HG02610 (cell line): Measurements from ENCODE around the gene ADCYAP1.

Source experiments
- ATAC-seq: cut with Tn5 transposase; IDR thresholded peaks from one replicate; pipeline ENCODE4 v1.9.1; 2021; ENCODE audit warnings: mild to moderate bottlenecking, moderate library complexity; ENCODE audit not compliant: unreplicated experiment

The ADCYAP1 gene

GRCh38 chr18:908758-909724 lies 4.4 kb downstream of the ADCYAP1 start:
- ATAC-seq = no peak

GRCh38 chr18:910247-910646 lies 5.6 kb downstream of the ADCYAP1 start:
- ATAC-seq = no peak

- no peak for ATAC-seq
These were observed 6.4 kb downstream of the ADCYAP1 start for GRCh38 chr18:911025-911424.

- ATAC-seq = no peak
These were observed 6.8 kb downstream of the ADCYAP1 start for GRCh38 chr18:911486-911885.

- ATAC-seq = no peak
These were observed 11.9 kb downstream of the ADCYAP1 start for GRCh38 chr18:916562-916961.

GRCh38 chr18:919078-919477 lies 14.4 kb downstream of the ADCYAP1 start:
- ATAC-seq = no peak

GRCh38 chr18:923144-923866 lies 18.6 kb downstream of the ADCYAP1 start:
- ATAC-seq = no peak

- no peak for ATAC-seq
These were observed 20.3 kb downstream of the ADCYAP1 start for GRCh38 chr18:924987-925386.

DNA sequence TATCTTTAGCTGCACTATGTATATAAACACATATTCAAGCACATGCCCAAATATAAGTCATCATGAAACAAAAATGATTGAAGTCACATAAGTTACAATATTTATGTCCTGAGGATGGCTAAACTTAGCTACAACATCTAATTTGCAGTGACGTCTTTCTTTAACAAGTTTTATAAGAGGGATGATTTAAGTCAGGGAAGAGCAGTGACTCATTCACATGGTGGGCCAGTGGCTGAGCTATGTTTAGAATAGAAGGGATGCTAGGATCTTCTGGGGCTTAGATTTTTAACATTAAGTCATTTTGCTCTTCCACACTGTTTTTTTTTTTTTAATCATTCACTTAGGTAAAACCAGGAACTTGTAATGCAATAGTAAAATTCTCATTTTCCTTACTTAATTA lies 22.3 kb downstream of the ADCYAP1 start:
- no peak for ATAC-seq

DNA sequence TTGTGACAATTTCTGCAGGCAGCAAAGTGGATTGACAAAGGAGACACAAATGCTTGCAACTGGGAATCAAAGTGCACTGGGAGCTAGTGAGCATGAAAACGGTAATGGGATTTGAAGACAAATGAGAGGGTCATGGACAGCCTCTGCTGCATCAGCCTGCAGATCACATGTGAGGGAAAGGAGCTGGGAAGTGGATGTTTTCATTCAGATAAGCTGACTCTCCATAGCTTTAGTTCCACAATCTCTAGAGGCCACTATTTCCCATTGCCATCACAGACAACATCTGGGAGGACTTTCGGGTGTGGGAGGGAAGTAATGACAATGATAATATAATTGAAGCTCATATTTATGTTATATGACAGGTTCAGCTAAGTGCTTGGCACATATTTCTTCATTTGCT lies 28.4 kb downstream of the ADCYAP1 start:
- no peak for ATAC-seq

DNA sequence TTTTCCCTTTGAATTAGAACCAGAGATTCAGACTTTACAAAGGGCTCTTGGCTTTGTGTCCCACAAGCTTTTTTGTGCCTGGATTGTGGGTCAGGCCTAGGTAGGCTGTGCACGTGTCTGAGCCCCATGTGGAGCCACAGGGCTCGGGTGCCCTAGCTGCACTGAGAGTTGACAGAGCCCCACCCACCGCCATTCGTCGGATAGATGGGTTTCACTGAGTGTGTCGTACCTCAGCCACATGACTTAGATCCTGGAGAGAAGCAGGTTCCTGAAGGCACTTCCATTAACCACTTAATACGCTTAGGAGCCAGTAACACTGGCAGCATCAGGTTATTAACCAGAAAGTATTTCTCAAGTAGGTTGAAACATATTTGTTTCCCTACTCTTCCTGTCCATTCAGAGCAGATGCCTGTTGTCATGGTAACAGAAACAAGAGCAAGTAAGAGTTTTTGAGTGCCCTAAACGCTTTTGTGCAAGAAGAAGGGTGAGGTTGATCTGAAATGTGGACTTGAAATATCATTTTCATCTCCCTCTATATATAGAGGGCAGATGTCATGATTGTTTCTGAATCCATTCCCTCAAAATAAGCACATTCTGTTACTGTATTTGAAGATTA lies 30.0 kb downstream of the ADCYAP1 start:
- ATAC-seq = no peak

DNA sequence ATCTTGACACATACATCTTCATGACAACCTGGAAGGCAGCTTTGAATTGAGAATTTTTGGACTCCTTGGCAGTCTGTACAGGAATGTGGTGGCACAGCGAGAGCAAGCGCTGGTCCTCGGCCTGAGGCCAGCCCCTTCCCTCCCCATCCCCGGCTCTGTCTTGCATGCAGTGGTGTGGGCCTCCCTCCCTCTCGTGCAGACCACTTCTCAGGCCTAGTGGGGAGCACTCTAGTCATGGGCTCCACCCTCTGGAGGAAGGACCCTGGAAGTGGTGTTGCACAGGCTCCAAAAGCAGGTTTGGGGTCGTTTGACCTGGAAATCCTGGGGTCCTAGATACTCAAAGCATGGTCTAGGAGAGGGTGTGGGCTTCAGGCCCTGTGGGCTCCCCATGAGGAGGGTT lies 32.3 kb downstream of the ADCYAP1 start:
- no peak for ATAC-seq

DNA sequence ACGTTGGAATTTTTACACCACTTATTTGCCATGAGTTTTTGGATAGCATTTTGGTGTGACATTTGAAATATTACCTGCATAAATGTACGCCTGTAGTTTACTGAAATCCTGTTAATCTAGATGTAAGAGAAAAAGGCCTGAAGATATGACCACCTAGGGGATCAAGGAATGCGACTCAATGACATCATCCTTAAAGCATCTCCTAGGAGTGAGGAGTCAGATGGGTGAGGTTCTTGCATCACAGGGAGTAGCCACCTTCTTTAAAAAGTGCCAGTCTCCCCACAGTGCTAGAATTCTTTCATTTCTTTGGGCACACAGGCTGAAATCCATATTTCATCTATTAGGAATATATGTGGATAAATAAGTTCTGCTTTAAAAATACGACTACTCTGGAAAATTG lies 34.5 kb downstream of the ADCYAP1 start:
- ATAC-seq = no peak

- no peak for ATAC-seq
These were observed 35.3 kb downstream of the ADCYAP1 start for GRCh38 chr18:939958-940357.

GRCh38 chr18:941331-941730 lies 36.7 kb downstream of the ADCYAP1 start:
- ATAC-seq = no peak

GRCh38 chr18:944440-944839 lies 39.8 kb downstream of the ADCYAP1 start:
- ATAC-seq = no peak

- no peak for ATAC-seq
These were observed 45.3 kb downstream of the ADCYAP1 start for GRCh38 chr18:949724-950631.

DNA sequence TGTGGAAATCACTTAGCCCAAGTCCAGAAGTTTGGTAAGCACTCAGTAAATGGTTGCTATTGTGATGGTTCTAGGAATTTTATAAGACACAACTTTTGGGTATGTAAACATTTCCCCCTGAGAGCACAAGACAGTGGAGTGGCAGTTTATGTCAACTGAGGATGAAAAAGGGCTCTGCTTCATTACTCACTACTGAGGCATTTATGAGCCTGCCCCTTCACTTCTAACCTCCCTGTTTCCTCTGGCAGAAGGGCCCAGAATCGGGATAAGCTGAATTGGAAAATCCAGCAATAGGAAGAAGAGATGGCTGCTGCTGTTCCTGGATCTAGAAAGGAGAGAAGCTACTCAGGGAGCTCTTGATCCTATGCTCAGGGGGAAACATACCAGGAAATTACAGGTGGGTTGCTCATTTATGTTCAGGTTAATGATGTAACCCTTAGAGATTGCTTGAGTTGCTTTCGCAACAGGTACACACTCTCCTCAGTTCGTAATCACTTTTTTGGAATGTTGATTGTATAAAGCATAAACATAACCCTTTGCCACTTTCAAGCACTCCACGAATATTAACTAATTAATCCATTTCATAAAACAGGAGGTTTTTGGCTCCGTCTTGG lies 46.3 kb downstream of the ADCYAP1 start:
- ATAC-seq = no peak

DNA sequence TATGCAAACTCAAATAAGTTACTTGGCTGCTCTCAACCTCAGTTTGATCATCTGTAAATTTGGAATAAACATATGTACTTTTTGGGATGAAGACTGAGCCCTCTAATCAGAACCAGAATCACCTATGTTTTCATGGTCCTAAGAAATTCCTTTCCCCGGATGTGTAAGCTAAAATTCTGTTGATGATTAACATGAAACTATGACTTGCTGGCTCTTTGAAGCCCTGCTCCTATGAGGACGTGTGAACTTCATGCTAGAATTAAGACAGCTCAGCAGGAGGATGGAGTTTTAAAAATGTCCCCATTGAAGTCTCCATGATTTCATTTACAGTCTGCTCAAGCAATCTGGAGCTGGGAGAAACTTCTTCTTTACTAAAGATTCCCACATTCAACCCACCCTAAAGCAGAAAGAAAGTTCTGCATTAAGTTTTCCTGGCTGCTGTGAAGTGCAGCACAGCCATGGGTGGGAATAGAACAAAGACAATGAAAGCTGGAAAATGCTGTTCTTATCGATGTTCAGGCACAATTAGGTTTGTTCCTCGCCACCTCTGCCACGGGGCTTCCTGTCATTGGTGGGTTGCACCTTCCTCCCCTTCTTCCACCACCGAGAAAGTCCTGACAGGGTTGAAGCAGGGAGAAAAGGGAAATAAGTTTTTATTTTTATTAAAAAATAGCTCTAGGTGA lies 50.9 kb downstream of the ADCYAP1 start:
- ATAC-seq = no peak

DNA sequence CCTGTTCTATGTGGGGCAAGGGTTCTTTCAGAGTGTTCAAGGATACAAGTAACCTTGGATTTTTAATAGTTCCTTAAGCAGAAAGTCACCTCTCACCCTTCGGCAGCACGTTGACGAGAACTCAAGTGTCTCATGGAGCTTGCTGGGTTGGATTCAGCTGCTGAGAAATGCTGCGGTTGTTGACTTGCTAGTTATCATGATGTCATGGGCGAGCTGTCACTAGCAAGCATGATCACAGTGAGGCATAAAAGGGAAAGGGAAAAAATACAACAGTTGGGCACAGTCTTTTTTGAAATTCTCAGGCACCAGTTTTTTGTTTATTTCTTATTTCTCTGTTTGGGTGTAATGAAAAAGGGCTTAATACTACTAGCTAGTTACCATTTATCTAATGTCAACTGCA lies 53.2 kb downstream of the ADCYAP1 start:
- no peak for ATAC-seq
